DND-41 (cell line): Measurements from ENCODE around the gene PCDHA7.

ENCODE experiments used
- ATAC-seq: fragments of 200-7000 bp; cut with Tn5 transposase; 3 replicates; pipeline ENCODE4 v1.9.1; 2021; ENCODE audit warnings: low read depth; ENCODE audit not compliant: insufficient read depth
- DNase-seq: peaks from one replicate; pipeline ENCODE4 v3.0.0-alpha.2; 2020
- H2AFZ ChIP-seq: 2 replicates; pipeline ENCODE4 v1.6.0; 2012; ENCODE audit warnings: low read depth, low read length
- H3K27ac ChIP-seq: 2 replicates; pipeline ENCODE4 v1.5.1; 2012; ENCODE audit warnings: low read length, inconsistent platforms
- H3K27me3 ChIP-seq: fragments of 200-600 bp; sonication (generic); 2 replicates; pipeline ENCODE4 v1.6.0; 2012; ENCODE audit warnings: low read length, mild to moderate bottlenecking, inconsistent platforms; ENCODE audit not compliant: insufficient read depth, poor library complexity
- H3K36me3 ChIP-seq: 2 replicates; pipeline ENCODE4 v1.5.1; 2012; ENCODE audit warnings: low read length, inconsistent platforms; ENCODE audit not compliant: insufficient read depth
- H3K4me1 ChIP-seq: 2 replicates; pipeline ENCODE4 v1.5.1; 2012; ENCODE audit warnings: mild to moderate bottlenecking, low read length; ENCODE audit not compliant: insufficient read depth
- H3K4me2 ChIP-seq: 2 replicates; pipeline ENCODE4 v1.6.0; 2012; ENCODE audit warnings: mild to moderate bottlenecking, moderate library complexity, low read length, inconsistent platforms; ENCODE audit not compliant: insufficient read depth
- H3K4me3 ChIP-seq, 2 experiments: fragments of 200-600 bp in 1 of 2; shearing (Covaris generic) in 1 of 2; 2 replicates each; pipeline ENCODE4 v1.5.1; 2012 to 2016; ENCODE audit warnings: inconsistent platforms in 2 of 2, low read length in 2 of 2, mild to moderate bottlenecking in 2 of 2, low read depth in 1 of 2, moderate library complexity in 1 of 2
- H3K79me2 ChIP-seq: 2 replicates; pipeline ENCODE4 v1.6.0; 2012; ENCODE audit warnings: low read length, inconsistent platforms; ENCODE audit not compliant: insufficient read depth
- H3K9ac ChIP-seq: 2 replicates; pipeline ENCODE4 v1.6.0; 2012; ENCODE audit warnings: low read depth, mild to moderate bottlenecking, inconsistent platforms, low read length, moderate library complexity
- H3K9me3 ChIP-seq: 2 replicates; pipeline ENCODE4 v1.5.1; 2012; ENCODE audit warnings: low read length, moderate library complexity, mild to moderate bottlenecking, inconsistent platforms; ENCODE audit not compliant: insufficient read depth, severe bottlenecking
- H4K20me1 ChIP-seq: 2 replicates; pipeline ENCODE4 v1.6.0; 2012; ENCODE audit warnings: low read length; ENCODE audit not compliant: insufficient read depth
- CTCF ChIP-seq: IDR thresholded peaks from 2 replicates; pipeline ENCODE4 v1.5.1; 2012; ENCODE audit warnings: borderline replicate concordance, low read length, moderate library complexity, mild to moderate bottlenecking; ENCODE audit not compliant: poor library complexity, severe bottlenecking; ENCODE audit errors: extremely low read depth
- EZH2 ChIP-seq: IDR thresholded peaks from 3 replicates; pipeline ENCODE4 v1.6.1; 2012; ENCODE audit warnings: borderline replicate concordance, low read depth, mild to moderate bottlenecking, moderate library complexity, low read length, inconsistent platforms; ENCODE audit not compliant: severe bottlenecking

The PCDHA7 gene

GRCh38 chr5:140857987-140858240, 23.8 kb downstream of the PCDHA7 start:
- ATAC-seq (no peak), DNase-seq (no peak)
- Histone ChIP-seq H3K9ac (no peak overlapping the region), H3K4me1 (no peaks in the 10 kb centered on the region), H3K4me2 (no peak overlapping the region), H4K20me1 (no peaks in the 10 kb centered on the region), H3K36me3 (no peaks in the 10 kb centered on the region), H2AFZ (no peak overlapping the region), H3K27ac (no peak overlapping the region), H3K27me3 (no peaks in the 10 kb centered on the region), H3K9me3 (no peaks in the 10 kb centered on the region), H3K79me2 (no peaks in the 10 kb centered on the region), H3K4me3 (no peak overlapping the region)
- no peak for TF ChIP-seq CTCF
- no peak for TF ChIP-seq EZH2

GRCh38 chr5:140862441-140863295, 28.6 kb downstream of the PCDHA7 start:
- Histone ChIP-seq H3K9ac (no peak overlapping the region), H4K20me1 (no peaks in the 10 kb centered on the region), H3K4me3 (no peak overlapping the region), H3K79me2 (no peaks in the 10 kb centered on the region), H3K4me2 (no peak overlapping the region), H3K4me1 (no peaks in the 10 kb centered on the region), H2AFZ (no peak overlapping the region), H3K27me3 (peaks cover 3% of the 10 kb centered on the region), H3K36me3 (no peaks in the 10 kb centered on the region), H3K27ac (no peak overlapping the region), H3K9me3 (no peaks in the 10 kb centered on the region)
- ATAC-seq (no peak), DNase-seq (no peak)
- no peak for TF ChIP-seq EZH2
- TF ChIP-seq CTCF = no peak

GRCh38 chr5:140868721-140869554, 34.9 kb downstream of the PCDHA7 start, which contains the start of gene PCDHA11:
Gene PCDHA11 (plus strand): TSS chr5:140868957. CDS start chr5:140869104, 147 bp downstream.
- Histone ChIP-seq H2AFZ (no peak within 1 kb of the TSS), H3K9me3 (no peaks in the 10 kb centered on the region), H3K4me1 (no peaks in the 10 kb centered on the region), H4K20me1 (no peaks in the 10 kb centered on the region), H3K27me3 (peaks cover 3% of the 10 kb centered on the region), H3K4me2 (no peak within 1 kb of the TSS), H3K9ac (no peak within 1 kb of the TSS), H3K36me3 (no peaks in the 10 kb centered on the region), H3K4me3 (no peak within 1 kb of the TSS), H3K27ac (no peak within 1 kb of the TSS), H3K79me2 (no peaks in the 10 kb centered on the region)
- ATAC-seq (no peak), DNase-seq (no peak)
- TF ChIP-seq CTCF (peak; percentile 45), EZH2 (no peak)
